ENCODE results near the gene EXOC4. TPM values are rescaled to one million over a fixed set of nuclear protein-coding genes. Genes with fewer than 3 reads are reported as not detected.

The EXOC4 gene
- total and polyA plus RNA-seq, 2 of the 8 experiments (the other 6 are each of a cell fraction or from before 2014, with no cell fraction given), result 27.0 to 67.3 TPM

DNA sequence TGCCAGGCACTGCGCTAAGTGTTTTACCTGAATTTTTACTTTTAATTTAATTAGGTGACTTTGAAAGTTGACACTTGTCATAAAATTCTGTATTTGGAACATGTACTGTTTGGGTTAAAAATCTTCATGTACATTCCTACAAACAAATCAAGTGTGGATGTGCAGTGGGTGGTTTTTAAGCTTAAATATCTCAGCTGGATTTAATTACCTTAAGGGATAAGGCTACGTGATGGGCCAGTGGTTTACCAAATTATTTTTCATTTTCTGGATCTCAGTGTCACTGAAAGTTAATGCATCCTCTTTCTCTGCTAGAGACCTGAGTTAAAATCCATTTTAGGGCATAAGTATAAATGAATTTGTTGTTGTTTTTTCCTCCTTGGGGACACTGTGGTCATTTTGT, 51.1 kb downstream of the EXOC4 start:
- Histone ChIP-seq H3K36me3 (ENCODE audit: control insufficient read depth in 2 of 4, insufficient read depth in 4 of 4, low read length in 3 of 4) (peaks cover 0 to 29% (median 12%) of the 10 kb centered on the region in 4 experiments; a peak in 5 of 8 replicates), H2BK120ac (replicated peaks; ENCODE audit: low read depth, low read length) (no peak overlapping the region), H3K4me3 (ENCODE audit: extremely low read depth in 1 of 4, insufficient read depth in 2 of 4, low read depth in 3 of 4, low read length in 4 of 4) (no peak overlapping the region), H2AK5ac (ENCODE audit: low read depth, low read length) (no peak overlapping the region), H3K4me1 (replicated peaks in 1 of 4; ENCODE audit: control insufficient read depth in 3 of 4, insufficient read depth in 4 of 4, low read length in 3 of 4) (no peaks in the 10 kb centered on the region), H2BK12ac (ENCODE audit: low read depth, low read length) (no peak overlapping the region), H4K20me1 (replicated peaks in 1 of 2; ENCODE audit: control insufficient read depth in 1 of 2, insufficient read depth in 2 of 2, low read length in 2 of 2) (no peaks in the 10 kb centered on the region), H3K18ac (ENCODE audit: extremely low read depth, low read length) (no peak overlapping the region), H3K27ac (ENCODE audit: low read depth, low read length) (no peak overlapping the region), H3K79me2 (ENCODE audit: control insufficient read depth in 1 of 2, insufficient read depth in 2 of 2, low read length in 2 of 2) (0 out of 4 replicates have a peak, but pooled peaks cover 0 to 1% of the 10 kb centered on the region in 2 experiments), H3K56ac (replicated peaks; ENCODE audit: insufficient read length, low read depth, low read length) (no peak overlapping the region), H3K4ac (replicated peaks; ENCODE audit: insufficient read length, low read depth, low read length) (no peak overlapping the region), H3K14ac (ENCODE audit: insufficient read length) (no peak overlapping the region), H2BK5ac (ENCODE audit: low read depth, low read length) (no peak overlapping the region), H4K91ac (replicated peaks; ENCODE audit: insufficient read length, low read length) (no peak overlapping the region), H3K27me3 (replicated peaks in 1 of 4; ENCODE audit: control insufficient read depth in 3 of 4, extremely low read depth in 1 of 4, insufficient read depth in 3 of 4, low read length in 3 of 4) (peaks cover 0 to 1% (median 0%) of the 10 kb centered on the region in 4 experiments; a peak in 1 of 7 replicates), H3K4me2 (ENCODE audit: insufficient read depth in 1 of 2, low read depth in 2 of 2, low read length in 2 of 2) (no peak overlapping the region), H3K9ac (replicated peaks in 1 of 4; ENCODE audit: extremely low read depth in 1 of 4, low read depth in 3 of 4, low read length in 3 of 4) (no peak overlapping the region), H2AFZ (ENCODE audit: low read length) (no peak overlapping the region), H4K5ac (ENCODE audit: insufficient read length, low read depth, low read length) (no peak overlapping the region), H3K23me2 (ENCODE audit: low read depth, low read length) (no peaks in the 10 kb centered on the region), H3K23ac (ENCODE audit: insufficient read length) (no peak overlapping the region), H4K8ac (ENCODE audit: extremely low read depth, insufficient read depth, low read length) (no peak overlapping the region), H3K9me3 (ENCODE audit: insufficient read depth in 2 of 2, low read depth in 1 of 2, low read length in 1 of 2) (no peaks in the 10 kb centered on the region), H2BK20ac (ENCODE audit: low read length) (no peak overlapping the region), H3K79me1 (ENCODE audit: low read depth, low read length) (no peaks in the 10 kb centered on the region), H2BK15ac (ENCODE audit: low read length) (no peak overlapping the region)
- ChIA-PET CTCF (ENCODE audit: partially characterized antibody) (interaction anchor here (1.3 to 1.9 kb wide), 2 partner anchors 10 to 40 kb away, joined by 5 to 6 read pairs; no protein-coding TSS in a partner anchor), POLR2A (ENCODE audit: partially characterized antibody) (no interaction called here)
- DNase-seq (ENCODE audit: low read depth in 1 of 2, low spot score in 2 of 2) (no peak), FAIRE-seq (no peak)
- 98% methylated on average over 2 of the region's 2 CpGs; no CpG with 5 or more reads in 1 of the 2 experiments for WGBS, 2 experiments (ENCODE audit: extremely low coverage in 1 of 2, insufficient coverage in 1 of 2, insufficient read length in 1 of 2, insufficient replicate concordance in 2 of 2, low coverage in 1 of 2, low lambda C conversion rate in 2 of 2, missing lambda C conversion rate in 1 of 2)
- no peak for TF ChIP-seq NRF1 (IDR thresholded peaks at IDR 0.05; ENCODE audit: low read depth, low read length)
- no peak for TF ChIP-seq USF2 (IDR thresholded peaks at IDR 0.05; ENCODE audit: low read length)
- no peak for TF ChIP-seq POU5F1 (IDR thresholded peaks at IDR 0.05; ENCODE audit: low read depth, low read length)
- no peak for TF ChIP-seq KDM1A (IDR thresholded peaks at IDR 0.05; ENCODE audit: borderline replicate concordance, low read length)
- TF ChIP-seq SAP30 (IDR thresholded peaks at IDR 0.05; ENCODE audit: insufficient read depth, insufficient replicate concordance, low read length), result no peak
- TF ChIP-seq TAF7 (optimal IDR thresholded peaks at IDR 0.05; ENCODE audit: borderline replicate concordance, low read depth, low read length), result no peak
- TF ChIP-seq ATF3 (IDR thresholded peaks at IDR 0.05; ENCODE audit: insufficient read depth, low read depth, low read length), result no peak
- no peak for TF ChIP-seq RNF2 (IDR thresholded peaks at IDR 0.05; ENCODE audit: borderline replicate concordance, low read depth, low read length, missing control alignments, poor library complexity, severe bottlenecking)
- TF ChIP-seq CTBP2 (IDR thresholded peaks at IDR 0.05; ENCODE audit: borderline replicate concordance, insufficient read depth, insufficient read length, low read length), result no peak
- TF ChIP-seq SUZ12 (IDR thresholded peaks at IDR 0.05; ENCODE audit: low read length), result no peak
- no peak for TF ChIP-seq JUND (IDR thresholded peaks at IDR 0.05; ENCODE audit: low read length)
